D721Med (cell line): ENCODE data around the gene TRIP11.
"Not testable (repeated sequence)": the region's sequence is repeated elsewhere in the genome, so short reads cannot be mapped to it uniquely, and the experiment has no call there.

Experiments used
- DNase-seq: peaks from one replicate; pipeline ENCODE4 v3.0.0; 2011; ENCODE audit warnings: low spot score; ENCODE audit not compliant: insufficient read length
- FAIRE-seq: peaks from 2 replicates; lab custom pipeline; 2011; peaks lifted over from hg19 to GRCh38; lab: Jason Lieb, UNC
- CTCF ChIP-seq: IDR thresholded peaks from 2 replicates; pipeline ENCODE4 v1.5.1; 2012; ENCODE audit warnings: mild to moderate bottlenecking, control low read depth; ENCODE audit not compliant: insufficient read depth; ENCODE audit errors: missing control alignments

The TRIP11 gene

GRCh38 chr14:92039719-92040430 lies at the start of gene TRIP11:
Gene TRIP11, minus strand, starts transcription at chr14:92040059. Its CDS starts 374 bp downstream, at chr14:92039685.
- FAIRE-seq (no peak), DNase-seq (peak; percentile 81)
- no peak for TF ChIP-seq CTCF

GRCh38 chr14:92088494-92088893 lies 48.6 kb upstream of the TRIP11 start:
- no peak for TF ChIP-seq CTCF
- DNase-seq (no peak), FAIRE-seq (no peak)

GRCh38 chr14:92074555-92074954 lies 34.7 kb upstream of the TRIP11 start:
- DNase-seq (no peak), FAIRE-seq (no peak)
- TF ChIP-seq CTCF, result no peak

GRCh38 chr14:92058006-92058917 lies 18.4 kb upstream of the TRIP11 start:
- no peak for FAIRE-seq
- TF ChIP-seq CTCF, result no peak
- no peak for DNase-seq

GRCh38 chr14:92049781-92050180 lies 9.9 kb upstream of the TRIP11 start:
- no peak for TF ChIP-seq CTCF
- FAIRE-seq, result no peak
- no peak for DNase-seq

GRCh38 chr14:92049221-92049620 lies 9.4 kb upstream of the TRIP11 start:
- DNase-seq, FAIRE-seq: not testable (repeated sequence)

- not testable (repeated sequence) for FAIRE-seq, DNase-seq
These were observed 6.0 kb upstream of the TRIP11 start for GRCh38 chr14:92045904-92046303.

- FAIRE-seq, DNase-seq: not testable (repeated sequence)
These were observed 1.9 kb upstream of the TRIP11 start for GRCh38 chr14:92041766-92042165.
